Measurements from ENCODE around the gene PBX4.
A peak's percentile ranks its signal among the peaks of the same experiment; 100 is the strongest.

Gene PBX4

GRCh38 chr19:19618219-19619051, at the start of gene PBX4:
TSS of gene PBX4 (minus strand) at chr19:19618687. CDS start at chr19:19618629, 58 bp downstream.
- TF ChIP-seq GATA3 (IDR thresholded peaks at IDR 0.05; ENCODE audit: low read depth, low read length): no peak
- no peak; the same call in 1 of the 2 replicates for TF ChIP-seq GATA2 (IDR thresholded peaks at IDR 0.05; ENCODE audit: low read depth, low read length)

DNA sequence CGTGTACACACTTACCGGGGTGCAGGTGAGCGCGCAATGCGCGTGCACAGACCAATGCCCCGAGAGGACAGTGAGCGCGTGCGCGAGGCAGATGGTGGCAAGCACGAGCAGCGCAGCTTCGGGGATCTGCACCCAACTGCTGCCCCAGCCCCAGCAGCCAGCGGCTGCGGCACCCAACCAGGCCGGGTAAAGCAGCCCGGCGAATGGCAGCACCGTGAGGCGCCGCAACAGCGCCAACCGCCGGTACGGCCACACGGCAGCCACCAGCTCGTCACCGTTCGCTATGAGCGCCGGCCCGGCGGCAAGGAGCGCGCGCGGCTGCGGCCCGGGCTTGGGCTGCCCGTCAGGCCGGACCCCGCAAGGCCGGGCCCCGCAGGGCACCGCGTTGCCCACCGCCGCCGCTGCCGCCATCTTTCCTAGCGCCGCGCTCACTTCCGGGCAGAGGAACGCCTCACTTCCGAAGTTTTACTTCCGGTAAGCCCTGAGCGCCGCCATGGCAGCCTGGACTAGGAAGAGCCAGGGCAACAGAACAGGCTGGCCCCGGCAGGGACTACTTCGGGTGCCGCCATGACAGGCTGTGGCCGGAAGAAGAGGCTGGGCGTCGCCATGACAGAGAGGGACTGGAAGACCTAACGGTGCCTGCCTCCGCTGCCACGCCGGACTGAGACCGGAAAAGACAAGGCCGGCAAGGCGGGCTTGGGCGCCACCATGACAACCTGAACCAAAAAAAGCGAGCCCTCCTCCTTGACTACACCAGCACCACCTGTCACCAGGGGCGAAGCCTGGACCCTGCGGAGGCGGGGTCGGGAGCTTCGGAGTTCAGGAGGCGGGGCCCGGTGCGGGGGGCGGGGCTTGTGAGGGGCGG, 45.0 kb upstream of the PBX4 start, which contains the start of gene ATP13A1:
TSS of gene ATP13A1 (minus strand) at position 421 of the 865 bp plus-strand sequence. CDS start at position 411, 10 bp downstream.
- TF ChIP-seq GATA3 (IDR thresholded peaks at IDR 0.05; ENCODE audit: low read depth, low read length) (no peak), GATA2 (IDR thresholded peaks at IDR 0.05; ENCODE audit: low read depth, low read length) (no peak)

- TF ChIP-seq GATA3 (IDR thresholded peaks at IDR 0.05; ENCODE audit: low read depth, low read length): no peak
- no peak for TF ChIP-seq GATA2 (IDR thresholded peaks at IDR 0.05; ENCODE audit: low read depth, low read length)
These were observed 44.4 kb upstream of the PBX4 start for GRCh38 chr19:19662871-19663255.

DNA sequence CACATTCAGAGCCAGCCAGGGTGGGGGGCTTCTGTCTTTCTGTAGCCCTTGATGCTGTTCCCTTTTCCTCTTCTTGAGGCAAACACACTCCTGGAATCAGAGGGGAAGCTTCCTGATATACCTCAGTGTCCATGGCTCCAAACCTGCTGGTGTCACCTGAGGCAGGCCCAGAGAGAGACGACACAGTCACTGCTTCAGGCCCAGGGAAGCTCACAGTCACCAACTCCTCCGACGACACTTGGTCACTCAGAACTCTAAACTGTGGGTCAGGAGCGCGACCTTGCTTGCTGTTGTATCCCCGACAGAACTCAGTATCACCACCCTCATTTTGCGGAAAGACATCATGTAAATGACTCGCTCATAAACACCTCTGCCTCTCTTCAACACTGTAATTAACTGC, 43.9 kb upstream of the PBX4 start:
- TF ChIP-seq GATA2 (IDR thresholded peaks at IDR 0.05; ENCODE audit: low read depth, low read length) (no peak), GATA3 (IDR thresholded peaks at IDR 0.05; ENCODE audit: low read depth, low read length) (no peak)

GRCh38 chr19:19661675-19662251, 43.3 kb upstream of the PBX4 start:
- TF ChIP-seq GATA2 (IDR thresholded peaks at IDR 0.05; ENCODE audit: low read depth, low read length) (peak; percentile 47; the same call in 1 of the 2 replicates), GATA3 (IDR thresholded peaks at IDR 0.05; ENCODE audit: low read depth, low read length) (no peak)

DNA sequence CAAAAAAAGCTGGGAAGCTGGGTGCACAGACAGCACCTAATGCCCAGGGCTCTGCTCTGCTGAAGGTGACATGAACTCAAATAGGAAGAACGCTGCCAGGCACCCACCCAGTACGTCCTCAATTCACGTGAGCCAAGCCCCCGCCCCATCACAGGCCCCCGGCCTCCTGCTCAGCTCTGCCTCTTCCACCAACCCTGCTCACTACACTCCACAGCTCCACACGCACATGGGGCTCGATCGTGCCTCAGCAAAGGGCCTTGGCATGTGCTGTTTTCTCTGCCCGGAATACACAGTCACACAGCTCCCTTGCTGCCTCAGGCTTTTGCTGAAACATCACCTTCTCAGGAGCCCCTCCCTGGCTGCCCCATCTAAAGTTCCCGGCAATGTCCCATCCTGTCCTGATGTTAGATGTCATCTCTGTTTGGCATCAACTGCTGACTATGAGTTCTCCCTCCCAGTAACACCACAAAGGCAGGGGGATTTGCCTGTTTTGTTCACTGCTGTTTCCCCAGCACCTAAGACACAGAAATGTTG, 42.7 kb upstream of the PBX4 start:
- TF ChIP-seq GATA2 (IDR thresholded peaks at IDR 0.05; ENCODE audit: low read depth, low read length): no peak
- no peak for TF ChIP-seq GATA3 (IDR thresholded peaks at IDR 0.05; ENCODE audit: low read depth, low read length)

GRCh38 chr19:19659646-19660245, 41.3 kb upstream of the PBX4 start:
- TF ChIP-seq GATA3 (IDR thresholded peaks at IDR 0.05; ENCODE audit: low read depth, low read length): no peak
- TF ChIP-seq GATA2 (IDR thresholded peaks at IDR 0.05; ENCODE audit: low read depth, low read length): no peak

DNA sequence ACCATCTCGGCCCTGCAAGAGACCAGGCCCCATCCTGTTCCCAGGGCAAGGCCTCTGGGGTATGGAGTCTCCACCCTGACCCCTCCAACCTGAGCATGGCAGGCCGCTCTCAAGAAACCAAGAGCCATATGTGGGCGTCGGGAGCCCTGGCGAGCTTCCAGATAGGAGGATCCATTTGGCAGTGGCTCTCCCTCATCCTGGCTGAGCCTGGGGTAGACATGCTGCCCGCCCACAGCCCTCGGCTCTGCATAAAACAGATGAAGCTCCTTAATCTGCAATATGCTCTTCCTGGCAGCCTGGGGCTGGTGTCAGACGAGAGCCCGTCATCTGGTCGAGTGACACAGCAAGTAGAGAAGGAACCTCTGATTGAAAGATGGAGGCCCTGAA, 38.9 kb upstream of the PBX4 start:
- TF ChIP-seq GATA3 (IDR thresholded peaks at IDR 0.05; ENCODE audit: low read depth, low read length): no peak
- TF ChIP-seq GATA2 (IDR thresholded peaks at IDR 0.05; ENCODE audit: low read depth, low read length): no peak

GRCh38 chr19:19656451-19657396, 38.2 kb upstream of the PBX4 start:
- TF ChIP-seq GATA3 (IDR thresholded peaks at IDR 0.05; ENCODE audit: low read depth, low read length): no peak
- no peak for TF ChIP-seq GATA2 (IDR thresholded peaks at IDR 0.05; ENCODE audit: low read depth, low read length)

GRCh38 chr19:19655641-19656343, 37.3 kb upstream of the PBX4 start:
- TF ChIP-seq GATA3 (IDR thresholded peaks at IDR 0.05; ENCODE audit: low read depth, low read length): no peak
- no peak for TF ChIP-seq GATA2 (IDR thresholded peaks at IDR 0.05; ENCODE audit: low read depth, low read length)

GRCh38 chr19:19655051-19655594, 36.6 kb upstream of the PBX4 start:
- no peak for TF ChIP-seq GATA3 (IDR thresholded peaks at IDR 0.05; ENCODE audit: low read depth, low read length)
- no peak for TF ChIP-seq GATA2 (IDR thresholded peaks at IDR 0.05; ENCODE audit: low read depth, low read length)

DNA sequence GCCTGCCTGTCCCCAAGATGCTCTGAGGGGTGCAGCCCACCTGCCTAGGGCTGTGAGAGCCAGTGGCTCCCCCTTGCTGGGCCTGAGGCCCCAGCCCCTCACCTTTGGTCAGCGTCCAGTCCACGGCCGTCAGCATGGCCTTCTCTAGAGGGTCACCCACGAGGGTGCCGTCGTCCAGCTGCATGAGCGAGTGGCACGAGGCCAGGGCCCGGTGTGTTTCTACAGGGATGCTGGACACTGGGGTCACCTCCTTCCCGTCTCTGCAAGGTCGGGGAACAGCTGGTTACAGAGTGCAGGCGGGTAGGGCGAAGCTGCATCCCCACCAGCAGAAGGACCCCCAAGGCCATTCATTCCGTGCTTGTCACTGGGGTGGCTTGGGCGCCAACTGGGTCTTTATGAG, 36.0 kb upstream of the PBX4 start:
- TF ChIP-seq GATA2 (IDR thresholded peaks at IDR 0.05; ENCODE audit: low read depth, low read length) (no peak), GATA3 (IDR thresholded peaks at IDR 0.05; ENCODE audit: low read depth, low read length) (no peak)

Measured in SH-SY5Y (cell line).